Bronchial epithelial cell (primary cell): ENCODE data around the gene MRPL36. TPM values are rescaled to one million over a fixed set of nuclear protein-coding genes. Genes with fewer than 3 reads are reported as not detected.

ENCODE experiments used
- DNase-seq: peaks from one replicate; pipeline ENCODE4 v3.0.0-alpha.2; 2010; ENCODE audit warnings: low read depth
- FAIRE-seq: peaks from 2 replicates; lab custom pipeline; 2011; peaks lifted over from hg19 to GRCh38; lab: Jason Lieb, UNC
- H3K27me3 ChIP-seq: 2 replicates; pipeline ENCODE4 v1.5.1; 2011; ENCODE audit warnings: low read length; ENCODE audit not compliant: control insufficient read depth, insufficient read depth
- H3K36me3 ChIP-seq: 2 replicates; pipeline ENCODE4 v1.5.1; 2011; ENCODE audit warnings: low read length; ENCODE audit not compliant: control insufficient read depth, insufficient read depth
- H3K4me3 ChIP-seq: 2 replicates; pipeline ENCODE4 v1.5.1; 2011; ENCODE audit warnings: mild to moderate bottlenecking, low read depth, low read length, control low read depth
- total RNA-seq: library from RNA; depleted of rRNA; stranded (reverse); fragments of >200 nt; gene quantifications from 2 replicates; pipeline ENCODE4 v1.2.1, GENCODE V29; 2014
- TF ChIP-seq, protein P1 (sequence below): IDR thresholded peaks from 2 replicates; pipeline ENCODE4 v1.5.1; 2011; ENCODE audit warnings: mild to moderate bottlenecking, moderate library complexity, low read length, control low read depth, inconsistent platforms; ENCODE audit not compliant: insufficient read depth, severe bottlenecking

Gene MRPL36
- total RNA-seq, 1 donor from 2014 or later: 61.1 TPM

GRCh38 chr5:1780614-1780930, 19.1 kb downstream of the MRPL36 start:
- H3K4me3 ChIP-seq: no peak overlapping the region
- FAIRE-seq: no peak
- no peaks in the 10 kb centered on the region for H3K36me3 ChIP-seq
- no peak for DNase-seq
- TF ChIP-seq, protein P1, sequence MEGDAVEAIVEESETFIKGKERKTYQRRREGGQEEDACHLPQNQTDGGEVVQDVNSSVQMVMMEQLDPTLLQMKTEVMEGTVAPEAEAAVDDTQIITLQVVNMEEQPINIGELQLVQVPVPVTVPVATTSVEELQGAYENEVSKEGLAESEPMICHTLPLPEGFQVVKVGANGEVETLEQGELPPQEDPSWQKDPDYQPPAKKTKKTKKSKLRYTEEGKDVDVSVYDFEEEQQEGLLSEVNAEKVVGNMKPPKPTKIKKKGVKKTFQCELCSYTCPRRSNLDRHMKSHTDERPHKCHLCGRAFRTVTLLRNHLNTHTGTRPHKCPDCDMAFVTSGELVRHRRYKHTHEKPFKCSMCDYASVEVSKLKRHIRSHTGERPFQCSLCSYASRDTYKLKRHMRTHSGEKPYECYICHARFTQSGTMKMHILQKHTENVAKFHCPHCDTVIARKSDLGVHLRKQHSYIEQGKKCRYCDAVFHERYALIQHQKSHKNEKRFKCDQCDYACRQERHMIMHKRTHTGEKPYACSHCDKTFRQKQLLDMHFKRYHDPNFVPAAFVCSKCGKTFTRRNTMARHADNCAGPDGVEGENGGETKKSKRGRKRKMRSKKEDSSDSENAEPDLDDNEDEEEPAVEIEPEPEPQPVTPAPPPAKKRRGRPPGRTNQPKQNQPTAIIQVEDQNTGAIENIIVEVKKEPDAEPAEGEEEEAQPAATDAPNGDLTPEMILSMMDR: no peak
- peaks cover 3% of the 10 kb centered on the region for H3K27me3 ChIP-seq

DNA sequence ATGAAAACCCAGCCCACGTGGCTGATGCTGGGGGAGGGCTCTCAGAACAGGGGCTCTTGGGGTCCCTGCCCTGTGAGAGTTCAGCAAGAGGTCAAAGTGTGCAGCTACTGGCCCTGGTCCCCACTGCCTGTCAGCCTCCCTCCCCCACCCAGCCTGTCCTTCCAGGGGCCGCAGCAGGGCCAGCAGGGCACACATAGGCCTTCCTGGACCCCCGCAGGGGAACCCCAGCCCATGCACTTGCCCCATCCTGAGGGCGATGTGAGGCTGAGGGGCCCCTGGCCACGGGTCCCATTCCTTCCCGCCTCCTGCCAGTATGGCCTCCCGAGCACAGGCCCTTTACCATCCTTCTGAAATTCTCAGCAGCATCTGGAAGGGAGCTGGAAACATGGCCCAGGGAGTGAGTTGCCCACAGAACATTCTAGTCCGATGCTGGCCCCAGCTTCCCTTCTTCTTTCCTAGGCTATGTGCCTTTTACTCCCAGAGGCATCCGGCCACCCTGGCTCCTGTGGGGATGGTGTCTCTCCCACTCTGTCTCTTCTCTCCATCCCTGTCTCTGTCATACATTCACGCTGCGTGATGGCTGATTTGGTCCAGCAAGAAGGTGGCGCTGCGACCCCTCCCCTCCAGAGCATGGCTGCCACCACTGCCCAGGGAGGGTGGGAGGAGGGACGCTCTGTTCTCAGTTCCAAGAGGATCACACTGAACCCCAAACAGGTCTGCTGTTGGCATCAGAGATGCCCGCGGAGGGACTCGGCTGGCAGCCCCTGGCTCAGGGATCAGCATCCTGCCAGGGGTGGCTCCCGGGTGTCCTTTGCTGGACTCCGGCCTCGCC, 19.6 kb downstream of the MRPL36 start:
- TF ChIP-seq, protein P1: no peak
- H3K36me3 ChIP-seq: no peaks in the 10 kb centered on the region
- FAIRE-seq (no peak), DNase-seq (no peak)
- H3K4me3 ChIP-seq: no peak overlapping the region
- peaks cover 3% of the 10 kb centered on the region for H3K27me3 ChIP-seq

DNA sequence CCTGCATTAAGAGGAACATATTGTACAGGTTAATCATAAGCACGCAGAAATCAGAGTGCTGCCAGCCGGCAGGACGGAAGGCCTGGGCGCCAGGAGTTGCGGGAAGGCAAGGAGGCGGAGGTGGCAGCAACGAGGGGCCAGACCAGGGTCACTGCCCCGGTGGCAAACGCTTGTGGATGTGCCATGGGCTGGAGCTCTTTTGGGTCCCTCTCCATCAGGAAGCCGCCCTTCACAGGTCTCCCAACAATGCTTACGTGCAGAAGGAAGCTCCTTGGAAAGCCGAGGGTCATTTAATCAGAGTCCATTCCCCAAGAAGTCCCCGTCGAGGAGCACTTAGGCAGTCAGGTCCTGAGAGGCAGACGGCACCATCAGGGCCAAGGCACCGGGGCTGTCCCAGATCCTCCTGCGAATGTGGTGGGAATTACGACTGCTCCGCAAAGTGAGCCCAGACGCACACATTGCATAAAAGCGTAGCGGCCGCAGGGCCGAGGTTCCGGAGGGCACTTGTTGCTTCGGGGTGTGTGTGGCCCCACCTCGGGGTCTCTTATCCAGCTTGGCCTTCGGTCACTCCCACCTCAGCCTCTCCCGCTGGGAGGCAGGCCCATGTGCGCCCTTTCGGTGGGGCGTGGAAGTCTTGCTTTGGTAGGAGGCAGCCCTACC, 20.5 kb downstream of the MRPL36 start:
- TF ChIP-seq, protein P1: no peak
- Histone ChIP-seq H3K36me3 (no peaks in the 10 kb centered on the region), H3K27me3 (peaks cover 2% of the 10 kb centered on the region), H3K4me3 (no peak overlapping the region)
- DNase-seq (no peak), FAIRE-seq (no peak)

DNA sequence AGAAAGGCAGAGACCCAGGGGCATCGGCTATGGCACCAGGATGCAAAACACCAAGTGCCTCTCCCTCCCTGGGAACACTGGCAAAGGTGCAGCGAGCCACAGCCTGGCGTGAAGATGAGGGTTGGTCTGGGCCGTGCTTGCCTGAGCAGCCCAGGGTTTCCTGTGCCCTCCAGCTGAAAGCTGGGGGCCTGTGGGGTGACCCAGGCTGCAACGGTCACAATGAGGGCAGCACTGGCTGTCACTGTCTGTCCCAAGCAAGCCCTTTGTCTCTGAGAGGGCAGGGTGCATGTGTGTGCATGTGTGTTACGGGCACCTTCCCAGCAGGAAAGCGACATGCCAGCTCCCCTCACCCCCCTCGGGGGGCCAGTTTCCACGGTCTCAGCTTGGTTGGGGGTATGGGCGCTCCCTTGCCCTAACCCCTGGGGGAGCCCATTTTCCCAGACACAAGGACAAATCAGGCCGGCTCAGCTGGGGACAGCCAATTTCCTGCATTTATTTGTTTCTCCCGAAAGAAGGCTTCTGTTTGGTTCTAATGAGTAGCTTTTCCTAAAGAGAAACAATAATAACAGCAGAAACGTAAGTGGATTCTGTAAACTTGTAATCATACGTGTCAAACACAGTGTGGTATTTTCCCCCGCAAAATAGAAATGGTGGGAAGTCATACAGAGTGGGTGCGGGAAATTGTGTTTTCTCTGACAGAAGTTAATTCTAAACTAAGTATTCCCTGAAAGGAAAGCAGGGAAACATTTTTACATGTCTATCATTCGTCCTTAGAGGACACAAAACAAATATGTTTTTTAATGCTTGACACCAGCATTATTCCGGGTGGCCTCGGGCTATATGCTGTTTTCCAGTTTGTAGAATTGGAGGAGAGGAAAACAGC, 21.3 kb downstream of the MRPL36 start:
- FAIRE-seq: no peak
- no peak for DNase-seq
- no peak overlapping the region for H3K4me3 ChIP-seq
- TF ChIP-seq, protein P1: no peak
- H3K36me3 ChIP-seq: no peaks in the 10 kb centered on the region
- H3K27me3 ChIP-seq: no peaks in the 10 kb centered on the region

- no peak for DNase-seq
- TF ChIP-seq, protein P1: no peak
- no peak for FAIRE-seq
- no peaks in the 10 kb centered on the region for H3K27me3 ChIP-seq
- H3K36me3 ChIP-seq: no peaks in the 10 kb centered on the region
- H3K4me3 ChIP-seq: no peak overlapping the region
These were observed 22.1 kb downstream of the MRPL36 start for GRCh38 chr5:1777281-1778137.
